ENCODE data around the gene HECTD4.

Gene HECTD4

DNA sequence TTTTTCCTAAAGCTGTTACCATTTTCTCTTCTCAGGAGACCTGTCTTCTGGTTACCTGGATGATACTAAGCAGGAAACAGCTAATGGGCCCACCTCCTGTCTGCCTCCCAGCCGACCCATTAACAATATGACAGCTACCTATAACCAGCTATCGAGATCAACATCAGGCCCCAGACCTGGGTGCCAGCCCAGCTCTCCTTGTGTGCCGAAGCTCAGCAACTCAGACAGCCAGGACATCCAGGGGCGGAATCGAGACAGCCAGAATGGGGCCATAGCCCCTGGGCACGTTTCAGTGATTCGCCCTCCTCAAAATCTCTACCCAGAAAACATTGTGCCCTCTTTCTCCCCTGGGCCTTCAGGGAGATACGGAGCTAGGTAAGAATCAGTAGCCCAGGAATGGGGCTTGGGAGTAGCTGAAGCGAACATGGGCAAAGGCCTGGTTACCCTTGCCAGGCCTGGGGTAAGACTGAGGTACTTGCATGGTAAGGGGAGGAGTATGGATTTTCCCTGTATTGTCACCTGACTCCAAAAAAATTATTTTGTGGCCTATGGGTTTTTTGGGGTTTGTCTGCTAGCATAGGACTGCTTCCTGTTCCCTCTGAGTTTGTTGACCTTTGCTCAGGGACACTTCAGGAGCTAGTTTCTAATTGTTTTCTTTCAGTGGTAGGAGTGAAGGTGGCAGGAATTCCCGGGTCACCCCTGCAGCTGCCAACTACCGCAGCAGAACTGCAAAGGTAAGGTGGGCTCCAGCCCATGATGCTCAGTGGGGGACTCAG lies 230.3 kb downstream of the HECTD4 start:
- no peaks in the 10 kb centered on the region for H3K27me3 ChIP-seq (ENCODE audit: control insufficient read depth, insufficient read depth, low read length)
- TF ChIP-seq, protein P1, sequence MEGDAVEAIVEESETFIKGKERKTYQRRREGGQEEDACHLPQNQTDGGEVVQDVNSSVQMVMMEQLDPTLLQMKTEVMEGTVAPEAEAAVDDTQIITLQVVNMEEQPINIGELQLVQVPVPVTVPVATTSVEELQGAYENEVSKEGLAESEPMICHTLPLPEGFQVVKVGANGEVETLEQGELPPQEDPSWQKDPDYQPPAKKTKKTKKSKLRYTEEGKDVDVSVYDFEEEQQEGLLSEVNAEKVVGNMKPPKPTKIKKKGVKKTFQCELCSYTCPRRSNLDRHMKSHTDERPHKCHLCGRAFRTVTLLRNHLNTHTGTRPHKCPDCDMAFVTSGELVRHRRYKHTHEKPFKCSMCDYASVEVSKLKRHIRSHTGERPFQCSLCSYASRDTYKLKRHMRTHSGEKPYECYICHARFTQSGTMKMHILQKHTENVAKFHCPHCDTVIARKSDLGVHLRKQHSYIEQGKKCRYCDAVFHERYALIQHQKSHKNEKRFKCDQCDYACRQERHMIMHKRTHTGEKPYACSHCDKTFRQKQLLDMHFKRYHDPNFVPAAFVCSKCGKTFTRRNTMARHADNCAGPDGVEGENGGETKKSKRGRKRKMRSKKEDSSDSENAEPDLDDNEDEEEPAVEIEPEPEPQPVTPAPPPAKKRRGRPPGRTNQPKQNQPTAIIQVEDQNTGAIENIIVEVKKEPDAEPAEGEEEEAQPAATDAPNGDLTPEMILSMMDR (IDR thresholded peaks at IDR 0.05) = no peak
- H2AFZ ChIP-seq = no peak overlapping the region
- no peak overlapping the region for H3K9ac ChIP-seq
- no peaks in the 10 kb centered on the region for H3K36me3 ChIP-seq (ENCODE audit: control insufficient read depth, insufficient read depth, low read length)
- H3K79me2 ChIP-seq = peaks cover 5% of the 10 kb centered on the region
- no peak overlapping the region for H3K4me2 ChIP-seq (ENCODE audit: low read length)
- H3K4me1 ChIP-seq = no peaks in the 10 kb centered on the region
- H3K27ac ChIP-seq = no peak overlapping the region
- H3K4me3 ChIP-seq (ENCODE audit: low read depth, low read length) = no peak overlapping the region
- H3K9me3 ChIP-seq (ENCODE audit: control insufficient read depth, low read length) = no peaks in the 10 kb centered on the region

DNA sequence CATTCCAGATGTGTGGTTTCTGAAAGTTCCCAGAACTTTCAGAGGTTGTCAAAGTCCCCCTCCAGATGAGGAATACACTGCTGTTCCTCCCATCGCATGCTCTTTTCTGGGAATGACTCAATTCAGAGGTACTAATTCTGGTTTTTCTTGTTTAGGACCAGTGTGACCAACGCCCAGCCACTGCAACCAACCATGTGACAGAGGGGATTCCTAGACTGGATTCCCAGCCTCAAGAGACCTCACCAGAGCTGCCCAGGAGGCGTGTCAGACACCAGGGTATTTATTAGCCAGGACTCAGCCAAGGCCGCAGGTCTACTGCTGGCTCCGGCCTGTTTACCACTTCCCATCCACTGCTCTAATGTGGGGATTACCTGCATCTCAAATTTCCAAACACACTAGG lies 232.6 kb downstream of the HECTD4 start:
- TF ChIP-seq, protein P1 (IDR thresholded peaks at IDR 0.05) = no peak
- Histone ChIP-seq H3K9me3 (ENCODE audit: control insufficient read depth, low read length) (no peaks in the 10 kb centered on the region), H3K4me1 (no peaks in the 10 kb centered on the region), H3K36me3 (ENCODE audit: control insufficient read depth, insufficient read depth, low read length) (no peaks in the 10 kb centered on the region), H3K9ac (no peak overlapping the region), H3K4me2 (ENCODE audit: low read length) (no peak overlapping the region), H3K27ac (no peak overlapping the region), H3K79me2 (peaks cover 5% of the 10 kb centered on the region), H3K27me3 (ENCODE audit: control insufficient read depth, insufficient read depth, low read length) (no peaks in the 10 kb centered on the region), H2AFZ (no peak overlapping the region), H3K4me3 (ENCODE audit: low read depth, low read length) (no peak overlapping the region)

DNA sequence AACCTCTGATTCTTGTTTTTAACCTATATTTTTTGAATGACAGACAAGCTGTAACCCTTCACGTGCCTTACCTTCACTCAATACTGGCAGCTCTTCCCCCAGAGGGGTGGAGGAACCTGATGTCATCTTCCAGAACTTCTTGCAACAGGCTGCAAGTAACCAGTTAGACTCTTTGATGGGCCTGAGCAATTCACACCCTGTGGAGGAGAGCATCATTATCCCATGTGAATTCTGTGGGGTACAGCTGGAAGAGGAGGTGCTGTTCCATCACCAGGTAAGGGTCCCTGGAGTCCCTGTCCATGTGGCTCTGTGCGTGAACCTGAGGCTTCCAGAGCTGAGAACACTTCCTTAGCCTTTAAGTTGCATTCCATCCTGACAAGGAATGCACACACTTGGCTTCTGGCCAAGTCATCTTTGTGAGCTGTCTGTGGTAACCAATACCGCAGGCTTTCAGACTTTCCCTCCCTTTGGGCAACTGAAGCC lies 234.2 kb downstream of the HECTD4 start:
- Histone ChIP-seq H3K27me3 (ENCODE audit: control insufficient read depth, insufficient read depth, low read length) (no peaks in the 10 kb centered on the region), H3K9me3 (ENCODE audit: control insufficient read depth, low read length) (no peaks in the 10 kb centered on the region), H3K79me2 (peaks cover 5% of the 10 kb centered on the region), H3K4me3 (ENCODE audit: low read depth, low read length) (no peak overlapping the region), H2AFZ (no peak overlapping the region), H3K9ac (no peak overlapping the region), H3K4me1 (no peaks in the 10 kb centered on the region), H3K27ac (no peak overlapping the region), H3K36me3 (ENCODE audit: control insufficient read depth, insufficient read depth, low read length) (no peaks in the 10 kb centered on the region), H3K4me2 (ENCODE audit: low read length) (no peak overlapping the region)
- TF ChIP-seq, protein P1 (IDR thresholded peaks at IDR 0.05) = no peak

DNA sequence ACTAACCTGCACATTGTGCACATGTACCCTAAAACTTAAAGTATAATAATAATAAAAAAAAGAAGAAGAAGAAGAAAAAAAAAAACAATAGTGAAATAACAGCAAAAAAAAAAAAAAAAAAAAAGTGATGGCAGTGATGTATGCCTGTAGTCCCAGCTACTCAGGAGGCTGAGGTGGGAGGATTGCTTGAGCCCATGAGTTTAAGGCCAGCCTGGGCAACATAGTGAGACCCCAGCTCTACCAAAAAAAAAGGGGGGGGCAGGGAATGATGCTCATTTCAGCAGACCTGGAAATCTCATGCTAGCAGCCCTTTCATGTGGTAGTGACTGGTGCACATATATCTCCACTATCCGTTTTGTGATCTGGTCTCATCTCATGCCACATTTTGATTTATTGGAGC lies 236.1 kb downstream of the HECTD4 start:
- Histone ChIP-seq H3K79me2 (peaks cover 5% of the 10 kb centered on the region), H2AFZ (no peak overlapping the region), H3K27ac (no peak overlapping the region), H3K4me1 (no peaks in the 10 kb centered on the region), H3K9ac (no peak overlapping the region), H3K36me3 (ENCODE audit: control insufficient read depth, insufficient read depth, low read length) (no peaks in the 10 kb centered on the region), H3K4me3 (ENCODE audit: low read depth, low read length) (no peak overlapping the region), H3K4me2 (ENCODE audit: low read length) (no peak overlapping the region), H3K9me3 (ENCODE audit: control insufficient read depth, low read length) (no peaks in the 10 kb centered on the region), H3K27me3 (ENCODE audit: control insufficient read depth, insufficient read depth, low read length) (no peaks in the 10 kb centered on the region)
- TF ChIP-seq, protein P1 (IDR thresholded peaks at IDR 0.05) = no peak

DNA sequence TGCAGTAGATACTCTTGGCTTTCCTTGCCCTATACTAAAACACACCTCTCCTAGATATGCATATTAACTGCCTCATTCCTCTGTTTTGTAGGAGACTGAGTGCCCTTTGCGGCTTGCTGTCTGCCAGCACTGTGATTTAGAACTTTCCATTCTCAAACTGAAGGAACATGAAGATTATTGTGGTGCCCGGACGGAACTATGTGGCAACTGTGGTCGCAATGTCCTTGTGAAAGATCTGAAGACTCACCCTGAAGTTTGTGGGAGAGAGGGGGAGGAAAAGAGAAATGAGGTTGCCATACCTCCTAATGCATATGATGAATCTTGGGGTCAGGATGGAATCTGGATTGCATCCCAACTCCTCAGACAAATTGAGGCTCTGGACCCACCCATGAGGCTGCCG lies 241.5 kb downstream of the HECTD4 start:
- H3K9ac ChIP-seq = no peak overlapping the region
- no peak overlapping the region for H2AFZ ChIP-seq
- no peak overlapping the region for H3K27ac ChIP-seq
- TF ChIP-seq, protein P1 (IDR thresholded peaks at IDR 0.05) = no peak
- no peak overlapping the region for H3K4me3 ChIP-seq (ENCODE audit: low read depth, low read length)
- no peaks in the 10 kb centered on the region for H3K36me3 ChIP-seq (ENCODE audit: control insufficient read depth, insufficient read depth, low read length)
- H3K9me3 ChIP-seq (ENCODE audit: control insufficient read depth, low read length) = no peaks in the 10 kb centered on the region
- H3K79me2 ChIP-seq = no peaks in the 10 kb centered on the region
- no peaks in the 10 kb centered on the region for H3K27me3 ChIP-seq (ENCODE audit: control insufficient read depth, insufficient read depth, low read length)
- no peaks in the 10 kb centered on the region for H3K4me1 ChIP-seq
- no peak overlapping the region for H3K4me2 ChIP-seq (ENCODE audit: low read length)

All from parathyroid adenoma (tissue), 2 donors.